ENCODE data around the gene NT5DC2. TPM values are rescaled to one million over a fixed set of nuclear protein-coding genes. Genes with fewer than 3 reads are reported as not detected.

The NT5DC2 gene
- total and polyA plus RNA-seq, 2 experiments from 2014 or later, result 166 to 167 TPM

- Histone ChIP-seq H3K9me3 (ENCODE audit: low read depth) (no peaks in the 10 kb centered on the region), H3K9me2 (replicated peaks; ENCODE audit: insufficient read depth) (no peaks in the 10 kb centered on the region), H3K4me2 (no peak overlapping the region), H3K27me3 (no peaks in the 10 kb centered on the region), H3K79me2 (peaks cover 62% of the 10 kb centered on the region), H3K36me3 (replicated peaks; ENCODE audit: insufficient read depth, low read depth) (no peaks in the 10 kb centered on the region), H3K27ac (no peak overlapping the region), H2AFZ (no peak overlapping the region), H3K4me1 (ENCODE audit: insufficient read depth) (peaks cover 16% of the 10 kb centered on the region), H4K20me1 (ENCODE audit: insufficient read depth, poor library complexity, severe bottlenecking) (peaks cover 22% of the 10 kb centered on the region), H3K4me3 (no peak overlapping the region)
- 91% methylated on average over 2 of the region's 2 CpGs for WGBS (ENCODE audit: low lambda C conversion rate, missing lambda C conversion rate)
- no peak for DNase-seq (ENCODE audit: low spot score)
- TF ChIP-seq EZH2 (IDR thresholded peaks at IDR 0.05; ENCODE audit: borderline replicate concordance), result no peak
- TF ChIP-seq CTCF (IDR thresholded peaks at IDR 0.05; ENCODE audit: poor library complexity), result no peak
- TF ChIP-seq EZH2phosphoT487 (IDR thresholded peaks at IDR 0.05; ENCODE audit: low read depth, severe bottlenecking, unreplicated experiment), result no peak
Observed at GRCh38 chr3:52541050-52541449, 7.4 kb upstream of the NT5DC2 start.

GRCh38 chr3:52539010-52539653 is 5.5 kb upstream of the NT5DC2 start:
- Histone ChIP-seq H3K36me3 (replicated peaks; ENCODE audit: insufficient read depth, low read depth) (no peaks in the 10 kb centered on the region), H3K4me1 (ENCODE audit: insufficient read depth) (peaks cover 31% of the 10 kb centered on the region), H2AFZ (no peak overlapping the region), H3K27ac (no peak overlapping the region), H3K4me2 (peak overlapping the region; percentile 94), H3K4me3 (no peak overlapping the region), H3K27me3 (no peaks in the 10 kb centered on the region), H4K20me1 (ENCODE audit: insufficient read depth, poor library complexity, severe bottlenecking) (peaks cover 22% of the 10 kb centered on the region), H3K9me2 (replicated peaks; ENCODE audit: insufficient read depth) (no peaks in the 10 kb centered on the region), H3K79me2 (peaks cover 71% of the 10 kb centered on the region), H3K9me3 (ENCODE audit: low read depth) (no peaks in the 10 kb centered on the region)
- 96% methylated on average over 5 of the region's 5 CpGs for WGBS (ENCODE audit: low lambda C conversion rate, missing lambda C conversion rate)
- DNase-seq (ENCODE audit: low spot score), result no peak
- no peak for TF ChIP-seq EZH2 (IDR thresholded peaks at IDR 0.05; ENCODE audit: borderline replicate concordance)
- TF ChIP-seq EZH2phosphoT487 (IDR thresholded peaks at IDR 0.05; ENCODE audit: low read depth, severe bottlenecking, unreplicated experiment), result no peak
- TF ChIP-seq CTCF (IDR thresholded peaks at IDR 0.05; ENCODE audit: poor library complexity), result no peak

GRCh38 chr3:52537726-52538421 is 4.2 kb upstream of the NT5DC2 start:
- Histone ChIP-seq H4K20me1 (ENCODE audit: insufficient read depth, poor library complexity, severe bottlenecking) (peaks cover 22% of the 10 kb centered on the region), H3K4me3 (peak overlapping the region; percentile 44), H3K36me3 (replicated peaks; ENCODE audit: insufficient read depth, low read depth) (no peaks in the 10 kb centered on the region), H3K4me2 (peak overlapping the region; percentile 94), H2AFZ (no peak overlapping the region), H3K27me3 (no peaks in the 10 kb centered on the region), H3K9me3 (ENCODE audit: low read depth) (no peaks in the 10 kb centered on the region), H3K9me2 (replicated peaks; ENCODE audit: insufficient read depth) (no peaks in the 10 kb centered on the region), H3K4me1 (ENCODE audit: insufficient read depth) (peaks cover 31% of the 10 kb centered on the region), H3K79me2 (peaks cover 72% of the 10 kb centered on the region), H3K27ac (peak overlapping the region; percentile 85)
- no peak for DNase-seq (ENCODE audit: low spot score)
- no peak for TF ChIP-seq EZH2phosphoT487 (IDR thresholded peaks at IDR 0.05; ENCODE audit: low read depth, severe bottlenecking, unreplicated experiment)
- TF ChIP-seq EZH2 (IDR thresholded peaks at IDR 0.05; ENCODE audit: borderline replicate concordance), result no peak
- TF ChIP-seq CTCF (IDR thresholded peaks at IDR 0.05; ENCODE audit: poor library complexity), result no peak
- WGBS (ENCODE audit: low lambda C conversion rate, missing lambda C conversion rate), result 80% methylated on average over 7 of the region's 7 CpGs
